Measurements from ENCODE around the gene INTS2.

The INTS2 gene

DNA sequence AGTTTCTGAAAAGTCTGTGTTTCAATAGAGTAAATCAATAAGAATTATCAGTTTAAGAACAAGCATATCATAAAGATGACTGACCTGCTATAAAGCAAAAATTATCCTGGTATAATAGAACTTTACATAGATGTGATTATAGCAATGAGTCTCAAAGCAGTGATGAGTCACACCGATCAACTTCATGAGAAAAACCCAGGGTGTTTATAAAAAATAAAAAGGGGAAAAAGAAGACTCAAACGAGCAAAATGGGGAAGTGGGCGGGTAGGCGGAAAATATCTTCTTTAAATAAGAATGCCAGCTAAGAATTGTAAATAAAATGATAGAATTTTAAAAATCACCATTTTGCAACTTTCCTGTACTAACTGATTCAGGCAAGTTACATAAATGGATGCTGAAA, 111.2 kb downstream of the INTS2 start:
- DNase-seq = no peak

DNA sequence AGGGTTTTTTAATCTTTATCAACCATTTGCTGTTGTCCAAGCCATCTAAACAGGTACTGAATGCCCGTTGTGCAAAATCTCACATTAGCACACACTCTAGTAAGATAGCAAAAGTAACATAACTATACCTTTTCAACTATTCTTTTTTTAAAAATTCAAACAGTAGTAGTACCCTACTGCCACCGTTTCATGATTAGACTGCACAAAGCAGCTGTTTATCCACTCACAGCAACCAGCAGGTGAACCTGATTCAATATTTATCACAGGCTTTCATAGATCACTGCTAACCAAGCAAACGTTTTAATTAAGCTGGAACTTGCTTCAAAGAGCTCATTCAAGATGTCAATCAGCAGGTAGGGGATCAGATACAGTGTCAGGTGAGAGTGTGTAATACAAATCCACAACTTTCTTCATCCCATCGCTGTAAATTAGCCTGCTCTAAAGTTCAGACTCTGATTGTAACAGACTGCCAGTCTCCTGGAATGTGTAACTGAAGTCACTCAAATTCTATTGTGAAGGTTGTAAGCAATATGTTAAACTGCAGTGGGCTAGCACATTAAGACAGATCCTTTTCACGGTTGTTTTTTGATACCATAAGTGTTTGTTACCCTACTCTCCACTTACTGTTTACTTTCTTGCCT, 111.8 kb downstream of the INTS2 start:
- peak; percentile 52 for DNase-seq

Data from NCI-H1417 treated with DMSO at 0.1 percent for 48 hours (cell line).